Stomach (tissue), 9 donors: ENCODE results near the gene DDAH1. TPM values are rescaled to one million over a fixed set of nuclear protein-coding genes. Genes with fewer than 3 reads are reported as not detected.

ENCODE experiments used
- DNase-seq, 2 donors: peaks; one replicate each; pipeline versions ENCODE4 v3.0.0 to v3.0.0-alpha.2; 2013 to 2019
- H3K27ac ChIP-seq, 5 donors: fragments of 200-600 bp in 4 of 5; sonication (generic) in 4 of 5; one replicate each; pipeline ENCODE4 v1.5.1; 2013 to 2019; ENCODE audit warnings: mild to moderate bottlenecking in 1 of 5, moderate library complexity in 1 of 5
- H3K27me3 ChIP-seq, 3 donors: fragments of 200-600 bp; sonication (generic); one replicate each; pipeline ENCODE4 v1.5.1; 2017 to 2019; ENCODE audit warnings: mixed run types in 1 of 3
- H3K36me3 ChIP-seq, 4 donors: fragments of 200-600 bp; sonication (generic); 1 replicate in 3 of 4; 2 replicates in 1 of 4; pipeline ENCODE4 v1.5.1; 2016 to 2019
- H3K4me1 ChIP-seq, 4 donors: fragments of 200-600 bp; sonication (generic); one replicate each; pipeline ENCODE4 v1.5.1; 2016 to 2019
- H3K4me3 ChIP-seq, 4 donors: fragments of 200-600 bp; sonication (generic) in 3 of 4; one replicate each; pipeline ENCODE4 v1.5.1; 2016 to 2019; ENCODE audit warnings: mild to moderate bottlenecking in 1 of 4
- H3K9me3 ChIP-seq, 4 donors: fragments of 200-600 bp; sonication (generic); one replicate each; pipeline ENCODE4 v1.5.1; 2016 to 2019
- EP300 ChIP-seq: sonication (generic); formaldehyde crosslinking; IDR thresholded peaks from one replicate; pipeline ENCODE4 v1.6.1; 2017; ENCODE audit warnings: antibody characterized with exemption
- POLR2A ChIP-seq, 4 donors: fragments of 450-650 bp; IDR thresholded peaks; one replicate each; pipeline ENCODE4 v1.6.1; 2016; ENCODE audit warnings: antibody characterized with exemption in 4 of 4, control low read depth in 2 of 4, mild to moderate bottlenecking in 1 of 4, moderate library complexity in 1 of 4
- POLR2AphosphoS5 ChIP-seq, 3 donors: sonication (generic); formaldehyde crosslinking; IDR thresholded peaks; one replicate each; pipeline ENCODE4 v1.6.1; 2016; ENCODE audit warnings: antibody characterized with exemption in 3 of 3
- WGBS, 5 donors: extraction: QIAGEN DNeasy Blood & Tissue Kit in 3 of 5; methylation state at CpG; one replicate each; pipeline versions ENCODE4 v1.1.5 to v1.1.7; 2013 to 2018; 5-methylcytosine and 5-hydroxymethylcytosine counted together
- intact Hi-C: fragments of 100-400 bp; cut with DNase I; formaldehyde crosslinking; loops from one replicate; pipeline ENCODE4 v1.15.1; 2023; ENCODE audit warnings: low total_unique reads
- polyA plus RNA-seq, 3 donors: library from polyadenylated mRNA; stranded (reverse); fragments of 200-250 nt; gene quantifications; one replicate each; pipeline ENCODE4 v1.2.3, GENCODE V29; 2013
- total RNA-seq, 5 donors: library from RNA; depleted of rRNA; stranded (reverse); fragments of >200 nt; gene quantifications; one replicate each; pipeline versions ENCODE4 v1.1.0 to v1.2.3, GENCODE V29; 2014 to 2016
- TF ChIP-seq, protein P1 (sequence below), 7 experiments: fragments of 450-650 bp in 4 of 7; fragments of 200-600 bp in 3 of 7; sonication (generic) in 3 of 7; IDR thresholded peaks; one replicate each; pipeline ENCODE4 v1.5.1; 2016 to 2019; ENCODE audit warnings: antibody characterized with exemption in 7 of 7, control low read depth in 2 of 7, mild to moderate bottlenecking in 1 of 7
- donor health status: healthy with polysubstance abuse.
- donor health status: Bipolar disorder and iron deficiency.
- donor health status: healthy.

DDAH1 gene
- total and polyA plus RNA-seq, 8 donors, result 10.6 to 113 (median 42.3) TPM

DNA sequence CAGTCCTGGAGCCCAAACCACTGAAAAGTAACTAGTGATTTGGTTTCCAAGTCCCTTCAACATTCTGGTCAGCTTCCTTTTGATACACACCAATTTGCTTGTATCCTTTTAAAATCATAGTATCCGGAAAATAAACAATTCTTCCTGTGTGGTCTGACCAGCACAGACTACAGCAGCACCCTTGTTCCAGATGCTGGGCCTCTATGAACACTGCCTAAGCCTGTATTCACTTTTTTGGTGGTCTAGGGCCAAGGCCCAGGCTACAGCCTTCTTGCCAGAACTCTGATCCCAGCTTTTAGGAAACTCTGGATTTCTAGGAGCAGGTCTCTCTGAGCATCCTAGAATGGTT is 801 bp upstream of the DDAH1 start:
- H3K4me1 ChIP-seq, result peaks cover 3 to 49% (median 46%) of the 10 kb centered on the region in 4 donors
- H3K36me3 ChIP-seq, result no peaks in the 10 kb centered on the region
- 20 to 36% (median 25%) methylated on average over 1 of the region's 1 CpG for WGBS, 5 donors
- DNase-seq, result peak in 1 of 2 donors; percentile 60
- H3K27me3 ChIP-seq, result peaks cover 0 to 7% (median 0%) of the 10 kb centered on the region in 3 donors
- TF ChIP-seq POLR2A (IDR thresholded peaks at IDR 0.05) (no peak), POLR2AphosphoS5 (IDR thresholded peaks at IDR 0.05) (no peak), EP300 (no peak)
- TF ChIP-seq, protein P1, sequence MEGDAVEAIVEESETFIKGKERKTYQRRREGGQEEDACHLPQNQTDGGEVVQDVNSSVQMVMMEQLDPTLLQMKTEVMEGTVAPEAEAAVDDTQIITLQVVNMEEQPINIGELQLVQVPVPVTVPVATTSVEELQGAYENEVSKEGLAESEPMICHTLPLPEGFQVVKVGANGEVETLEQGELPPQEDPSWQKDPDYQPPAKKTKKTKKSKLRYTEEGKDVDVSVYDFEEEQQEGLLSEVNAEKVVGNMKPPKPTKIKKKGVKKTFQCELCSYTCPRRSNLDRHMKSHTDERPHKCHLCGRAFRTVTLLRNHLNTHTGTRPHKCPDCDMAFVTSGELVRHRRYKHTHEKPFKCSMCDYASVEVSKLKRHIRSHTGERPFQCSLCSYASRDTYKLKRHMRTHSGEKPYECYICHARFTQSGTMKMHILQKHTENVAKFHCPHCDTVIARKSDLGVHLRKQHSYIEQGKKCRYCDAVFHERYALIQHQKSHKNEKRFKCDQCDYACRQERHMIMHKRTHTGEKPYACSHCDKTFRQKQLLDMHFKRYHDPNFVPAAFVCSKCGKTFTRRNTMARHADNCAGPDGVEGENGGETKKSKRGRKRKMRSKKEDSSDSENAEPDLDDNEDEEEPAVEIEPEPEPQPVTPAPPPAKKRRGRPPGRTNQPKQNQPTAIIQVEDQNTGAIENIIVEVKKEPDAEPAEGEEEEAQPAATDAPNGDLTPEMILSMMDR (IDR thresholded peaks at IDR 0.05), result no peak
- peak overlapping the region in 3 of 4 donors; percentile 74 to 82 (median 75) for H3K4me3 ChIP-seq
- intact Hi-C loops, result no loop called here
- no peaks in the 10 kb centered on the region for H3K9me3 ChIP-seq
- peak overlapping the region; percentile 84 to 96 (median 90) for H3K27ac ChIP-seq

DNA sequence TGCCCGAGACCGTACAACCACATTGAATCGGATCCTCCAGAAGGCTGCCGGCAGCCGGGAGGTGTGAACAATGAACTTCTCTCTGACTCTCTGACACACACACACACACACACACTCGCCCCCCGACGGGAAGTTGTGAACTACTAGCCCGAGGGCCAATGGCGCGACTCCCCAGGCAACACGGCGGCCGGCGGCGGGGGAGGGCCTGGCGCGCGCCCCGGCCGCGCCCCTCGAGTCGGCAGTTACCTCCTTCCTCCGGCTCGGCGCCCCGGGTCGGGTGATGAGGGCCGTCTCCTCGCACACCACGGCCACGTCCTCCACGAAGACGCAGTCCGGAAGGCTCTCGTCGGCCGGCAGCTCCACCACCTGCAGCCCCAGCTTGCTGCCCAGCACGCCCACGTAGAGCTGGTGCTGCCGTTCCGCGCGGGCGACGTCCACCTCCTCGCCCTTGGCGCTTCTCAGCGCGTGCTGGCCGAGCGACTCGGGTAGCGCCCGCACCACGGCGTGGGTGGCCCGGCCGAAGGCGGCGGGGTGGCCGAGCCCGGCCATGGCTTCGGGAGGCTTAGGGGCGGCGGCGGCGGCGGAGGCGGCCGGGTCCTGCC is 361 bp downstream of the DDAH1 start:
- peak overlapping the region; percentile 74 to 82 (median 76) for H3K4me3 ChIP-seq
- DNase-seq, result peak; percentile 68 to 88
- intact Hi-C loops, result no loop called here
- no peaks in the 10 kb centered on the region for H3K36me3 ChIP-seq
- peaks cover 10 to 59% (median 56%) of the 10 kb centered on the region in 4 donors for H3K4me1 ChIP-seq
- H3K27ac ChIP-seq, result peak overlapping the region; percentile 84 to 96 (median 90)
- no peaks in the 10 kb centered on the region for H3K9me3 ChIP-seq
- TF ChIP-seq, protein P1 (IDR thresholded peaks at IDR 0.05), result no peak
- TF ChIP-seq POLR2AphosphoS5 (IDR thresholded peaks at IDR 0.05) (peak in 2 of 3 donors; percentile 29 to 51), POLR2A (IDR thresholded peaks at IDR 0.05) (peak in 1 of 4 donors; percentile 38)
- WGBS, 5 donors, result 0 to 1% (median 0%) methylated on average over 12 to 72 of the region's 72 CpGs
- H3K27me3 ChIP-seq, result peaks cover 0 to 7% (median 0%) of the 10 kb centered on the region in 3 donors

DNA sequence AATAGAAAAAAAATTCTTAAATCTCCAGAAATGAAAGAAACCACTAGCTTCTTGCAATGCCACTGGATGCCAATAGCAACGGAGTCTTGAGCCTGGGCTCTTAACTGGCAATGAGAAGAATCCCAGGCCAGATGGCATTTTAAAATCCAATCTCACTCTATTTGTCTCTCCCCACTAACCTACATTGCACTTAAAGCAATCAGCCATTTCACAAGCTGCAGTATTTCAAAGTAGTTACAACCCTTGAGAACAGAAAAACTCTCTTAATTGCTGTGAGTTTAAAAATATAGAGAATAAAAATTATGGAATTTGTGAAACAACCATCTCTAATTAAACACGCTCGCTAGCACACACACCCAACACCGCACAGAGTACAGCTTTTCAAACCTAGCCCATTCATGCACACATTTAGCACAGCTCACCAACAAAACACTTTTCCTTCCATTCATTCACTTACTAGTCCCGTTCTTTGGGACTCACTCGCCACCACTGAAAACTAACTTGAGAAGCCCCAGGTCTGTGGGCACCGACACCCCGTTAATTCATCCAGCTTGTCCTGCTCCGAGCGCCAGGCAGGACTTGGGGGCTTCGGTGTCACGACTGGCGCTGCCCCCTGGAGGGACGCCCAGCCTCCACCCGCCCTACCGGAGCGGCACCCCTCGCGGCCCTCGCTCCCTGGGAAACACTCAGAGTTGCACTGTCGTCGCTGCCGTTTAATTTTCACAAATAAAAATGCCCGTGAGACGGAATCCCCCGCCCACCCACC is 1.0 kb downstream of the DDAH1 start:
- Histone ChIP-seq H3K4me3 (peak overlapping the region; percentile 74 to 82 (median 76)), H3K4me1 (peaks cover 17 to 65% (median 60%) of the 10 kb centered on the region in 4 donors), H3K27ac (peak overlapping the region; percentile 84 to 96 (median 90)), H3K36me3 (no peaks in the 10 kb centered on the region), H3K27me3 (peaks cover 0 to 7% (median 0%) of the 10 kb centered on the region in 3 donors), H3K9me3 (no peaks in the 10 kb centered on the region)
- TF ChIP-seq, protein P1 (IDR thresholded peaks at IDR 0.05), result no peak
- TF ChIP-seq EP300, result no peak
- peak in 1 of 2 donors; percentile 45 for DNase-seq
- 2 to 8% (median 4%) methylated on average over 17 to 26 of the region's 26 CpGs for WGBS, 5 donors
- intact Hi-C loops, result no loop called here

DNA sequence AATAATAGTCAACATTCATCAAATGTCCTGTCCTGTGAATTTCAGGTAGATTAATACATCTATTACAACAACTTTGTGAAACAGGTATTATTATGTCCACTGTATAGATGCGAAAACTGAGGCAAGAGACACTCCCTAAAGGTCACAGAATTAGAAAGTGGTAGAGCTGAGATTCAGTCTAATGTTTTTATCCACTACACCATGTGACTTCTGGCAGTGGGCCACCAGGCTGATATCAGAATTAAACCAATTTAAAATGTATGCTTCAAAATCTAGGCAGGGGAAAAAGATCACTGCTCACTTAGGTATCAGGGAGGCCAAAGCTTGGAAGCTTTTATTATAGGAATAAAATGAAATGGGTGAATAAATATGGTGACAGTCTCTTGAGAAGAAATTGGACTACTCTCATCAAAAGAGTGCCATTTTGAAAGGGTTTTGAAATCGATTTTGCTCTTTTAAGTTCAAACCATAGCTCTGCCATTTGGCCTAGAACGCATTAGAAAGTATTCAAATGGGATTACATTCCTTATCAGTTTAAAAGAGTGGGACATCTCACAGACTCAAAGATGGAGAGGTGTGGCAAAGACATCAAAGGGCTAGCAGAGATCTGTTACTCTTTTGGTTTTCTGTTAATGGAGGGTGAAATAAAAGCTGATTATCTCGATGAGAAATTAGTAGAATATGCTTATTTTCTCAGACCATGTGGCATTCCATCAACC is 1.9 kb downstream of the DDAH1 start:
- no peaks in the 10 kb centered on the region for H3K36me3 ChIP-seq
- H3K27me3 ChIP-seq, result peaks cover 0 to 7% (median 0%) of the 10 kb centered on the region in 3 donors
- intact Hi-C loops, result no loop called here
- TF ChIP-seq EP300 (no peak), POLR2A (IDR thresholded peaks at IDR 0.05) (no peak), POLR2AphosphoS5 (IDR thresholded peaks at IDR 0.05) (no peak)
- TF ChIP-seq, protein P1 (IDR thresholded peaks at IDR 0.05), result no peak
- peak overlapping the region in 4 of 5 donors; percentile 84 to 91 (median 89) for H3K27ac ChIP-seq
- DNase-seq, result no peak
- peak overlapping the region in 3 of 4 donors; percentile 74 to 82 (median 76) for H3K4me3 ChIP-seq
- H3K9me3 ChIP-seq, result no peaks in the 10 kb centered on the region
- H3K4me1 ChIP-seq, result peaks cover 18 to 70% (median 62%) of the 10 kb centered on the region in 4 donors
- WGBS, 5 donors, result 42 to 60% (median 54%) methylated on average over 4 of the region's 4 CpGs
